Right lung (tissue), 5 donors: ENCODE results near the gene CFDP1. TPM values are rescaled to one million over a fixed set of nuclear protein-coding genes. Genes with fewer than 3 reads are reported as not detected.
"Not testable (repeated sequence)": the region's sequence is repeated elsewhere in the genome, so short reads cannot be mapped to it uniquely, and the experiment has no call there.

Experiments used
- DNase-seq, 2 donors: peaks; one replicate each; pipeline ENCODE4 v3.0.0-alpha.2; 2013
- polyA plus RNA-seq, 5 donors: library from polyadenylated mRNA; unstranded; fragments of 120-200 nt; gene quantifications; one replicate each; pipeline versions ENCODE4 v1.2.1 to v1.2.3, GENCODE V29; 2013; ENCODE audit warnings: inconsistent platforms in 1 of 5, low replicate concordance in 1 of 5; ENCODE audit not compliant: insufficient read length in 5 of 5, insufficient read depth in 1 of 5

CFDP1 gene
- polyA plus RNA-seq, 5 donors: 139 to 173 (median 147) TPM

DNA sequence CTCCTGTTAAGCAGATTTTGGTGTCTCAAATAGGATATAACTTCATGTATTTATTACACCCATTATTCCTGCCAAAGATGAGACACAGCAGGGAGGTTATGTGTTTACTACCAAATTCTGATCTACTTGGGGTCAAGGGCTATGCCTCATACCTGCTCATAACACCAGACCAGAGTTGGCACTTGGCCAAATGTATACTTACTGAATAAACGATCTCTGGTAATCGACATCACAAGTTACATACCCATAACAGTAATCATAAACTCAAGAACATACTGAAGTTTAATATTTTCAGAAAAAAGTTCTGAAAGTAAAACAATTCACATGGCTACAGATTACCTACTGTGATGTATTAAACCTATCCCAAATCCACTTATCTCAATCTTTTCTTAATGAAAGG, 28.3 kb upstream of the CFDP1 start:
- DNase-seq: no peak

DNA sequence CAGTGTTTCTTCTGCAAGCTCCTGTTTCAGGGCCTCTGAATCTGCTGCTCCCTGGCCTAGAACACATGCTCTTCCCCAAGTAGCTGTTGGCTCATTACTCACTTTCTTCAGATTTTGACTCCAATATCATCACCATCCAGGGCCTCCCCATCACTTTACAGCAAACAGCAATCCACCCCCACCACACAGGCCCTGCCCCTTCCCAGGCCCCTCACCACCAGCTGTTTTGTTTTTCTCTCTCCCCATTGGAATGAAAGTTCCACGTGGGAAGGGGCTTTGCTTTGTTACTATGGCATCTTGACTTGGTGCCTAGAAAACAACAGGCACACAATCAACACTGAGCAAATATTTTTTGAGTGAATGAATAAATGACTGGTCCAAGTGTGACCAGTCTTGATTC, 27.1 kb upstream of the CFDP1 start:
- peak; percentile 90 to 94 for DNase-seq

DNA sequence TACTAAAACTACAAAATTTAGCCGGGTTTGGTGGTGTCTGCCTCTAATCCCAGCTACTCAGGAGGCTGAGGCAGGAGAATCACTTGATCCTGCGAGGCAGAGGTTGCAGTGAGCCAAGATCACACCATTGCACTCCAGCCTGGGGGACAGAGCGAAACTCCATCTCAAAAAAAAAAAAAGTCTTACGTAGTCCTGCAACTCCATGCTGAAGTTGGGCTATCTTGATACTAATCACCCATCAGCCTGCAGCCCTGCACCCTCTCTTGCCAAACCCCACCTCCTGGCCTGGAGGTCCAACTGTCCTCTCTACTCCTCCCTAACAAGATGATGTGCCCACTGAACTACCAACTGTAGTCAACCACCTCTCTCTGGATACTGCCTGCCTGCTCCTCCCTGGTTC, 26.4 kb upstream of the CFDP1 start:
- DNase-seq: no peak

DNA sequence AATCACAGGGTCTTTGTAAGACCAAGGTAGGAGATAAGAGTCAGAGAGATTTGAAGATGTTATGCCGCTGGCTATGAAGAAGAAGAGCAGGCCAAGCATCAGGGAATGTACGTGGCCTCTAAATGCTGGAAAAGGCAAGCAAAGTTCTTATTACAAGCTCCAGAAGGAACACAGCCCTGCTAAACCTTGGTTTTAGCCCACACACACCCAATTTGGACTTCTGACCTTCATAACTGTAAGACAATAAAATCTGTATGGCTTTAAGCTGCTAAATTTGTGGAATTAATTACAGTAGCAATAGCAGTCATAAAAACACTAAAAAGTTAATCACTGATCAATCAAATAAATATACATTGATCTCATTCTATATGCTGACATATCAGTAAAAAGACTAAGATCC, 25.1 kb upstream of the CFDP1 start:
- no peak for DNase-seq

DNA sequence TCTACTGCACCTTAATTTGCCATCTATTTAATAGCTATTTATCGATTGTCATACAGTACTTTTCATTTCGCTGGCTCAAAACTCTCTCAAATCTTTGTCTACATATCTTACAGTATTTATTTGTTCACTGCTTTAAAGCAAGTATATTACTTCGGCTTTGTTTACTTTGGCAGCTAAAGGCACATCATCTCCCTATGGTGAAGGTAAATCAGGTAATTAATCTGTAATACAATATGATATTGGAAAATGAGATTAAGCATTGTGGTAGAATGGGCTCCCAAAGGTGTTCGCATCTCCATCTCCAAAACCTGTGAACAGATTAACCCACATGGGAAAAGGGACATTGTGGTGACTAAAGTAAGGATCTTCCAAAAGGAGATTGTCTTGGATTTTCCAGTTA, 24.7 kb upstream of the CFDP1 start:
- no peak for DNase-seq

DNA sequence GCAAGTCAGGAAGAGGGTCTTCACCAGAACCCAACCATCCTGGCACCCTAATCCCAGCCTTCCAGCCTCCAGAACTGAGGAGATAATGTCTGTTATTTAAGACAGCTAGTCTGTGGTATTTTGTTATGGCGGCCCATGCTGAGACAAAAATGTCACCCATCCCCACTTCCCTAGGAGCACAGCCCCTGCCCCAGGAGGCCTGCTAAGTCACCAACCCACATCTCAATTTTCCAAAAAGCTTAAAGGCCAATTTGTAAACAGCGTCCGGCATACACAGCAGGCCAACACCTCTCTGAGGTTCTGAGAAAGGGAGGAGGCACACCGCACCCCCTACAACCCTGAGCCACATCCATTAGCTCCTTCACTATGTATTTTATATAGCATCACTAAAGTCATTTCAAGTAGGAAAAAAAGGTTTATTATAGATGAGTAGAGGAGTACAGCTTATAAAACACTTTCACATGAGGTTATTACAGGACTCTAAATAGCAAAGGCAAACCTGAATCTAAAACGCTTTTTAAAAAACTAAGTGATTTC, 24.2 kb upstream of the CFDP1 start:
- DNase-seq: no peak

DNA sequence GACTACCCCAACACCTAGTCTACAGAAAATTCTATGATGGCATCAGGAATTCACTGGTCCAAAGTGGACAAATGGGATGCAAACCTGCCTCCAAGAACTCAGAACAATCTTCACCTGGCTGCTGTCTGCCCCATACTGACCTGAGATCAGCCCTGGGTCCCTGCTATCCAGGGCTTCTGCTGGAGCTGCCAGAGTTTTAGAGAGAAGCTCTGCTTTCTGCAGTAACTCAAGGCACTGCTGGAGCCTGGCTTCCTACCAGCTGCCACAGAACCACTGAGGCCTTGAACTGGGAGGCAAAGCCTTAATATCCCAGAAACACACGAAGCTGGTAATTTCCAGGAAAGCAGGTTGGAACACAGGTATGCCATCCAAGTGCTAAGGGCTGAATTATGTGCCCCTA, 23.7 kb upstream of the CFDP1 start:
- DNase-seq: no peak

DNA sequence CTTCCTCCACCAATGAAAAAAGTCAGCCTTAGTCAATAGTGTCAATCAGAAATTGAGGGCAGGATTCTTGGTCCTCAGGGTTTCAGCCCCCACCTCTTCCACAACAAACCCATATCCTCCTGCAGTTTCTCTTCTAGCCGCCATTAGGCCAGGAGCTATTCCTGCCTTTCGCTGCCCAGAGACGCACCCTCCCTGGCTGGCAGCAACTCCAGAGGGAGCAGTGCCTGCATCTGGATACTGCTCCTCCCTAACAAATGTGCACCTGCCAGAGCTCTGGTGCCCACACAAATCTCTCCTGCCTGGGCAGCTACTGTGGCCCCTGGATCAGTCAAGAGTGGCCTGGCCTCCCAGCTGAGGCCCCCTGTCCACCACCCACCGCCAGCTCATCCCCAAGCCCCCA, 23.2 kb upstream of the CFDP1 start:
- DNase-seq: not testable (repeated sequence)

DNA sequence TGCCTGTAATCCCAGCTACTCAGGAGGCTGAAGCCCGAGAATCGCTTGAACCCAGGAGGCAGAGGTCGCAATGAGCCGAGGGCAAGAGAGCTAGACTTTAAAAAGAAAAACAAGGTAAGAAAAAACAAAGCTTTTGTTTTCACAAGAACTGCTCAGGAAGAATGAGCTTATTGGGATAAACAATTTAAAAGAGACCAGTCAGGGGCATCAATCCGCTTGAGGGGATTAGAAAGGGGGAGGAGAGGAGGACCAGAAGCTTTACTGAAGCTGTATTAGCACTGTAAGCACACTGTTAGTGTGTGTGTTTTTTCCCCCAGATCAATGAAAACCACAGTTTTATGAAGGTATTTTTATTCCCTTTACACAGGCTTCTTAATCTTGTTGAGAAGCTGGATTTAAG, 22.4 kb upstream of the CFDP1 start:
- no peak for DNase-seq

DNA sequence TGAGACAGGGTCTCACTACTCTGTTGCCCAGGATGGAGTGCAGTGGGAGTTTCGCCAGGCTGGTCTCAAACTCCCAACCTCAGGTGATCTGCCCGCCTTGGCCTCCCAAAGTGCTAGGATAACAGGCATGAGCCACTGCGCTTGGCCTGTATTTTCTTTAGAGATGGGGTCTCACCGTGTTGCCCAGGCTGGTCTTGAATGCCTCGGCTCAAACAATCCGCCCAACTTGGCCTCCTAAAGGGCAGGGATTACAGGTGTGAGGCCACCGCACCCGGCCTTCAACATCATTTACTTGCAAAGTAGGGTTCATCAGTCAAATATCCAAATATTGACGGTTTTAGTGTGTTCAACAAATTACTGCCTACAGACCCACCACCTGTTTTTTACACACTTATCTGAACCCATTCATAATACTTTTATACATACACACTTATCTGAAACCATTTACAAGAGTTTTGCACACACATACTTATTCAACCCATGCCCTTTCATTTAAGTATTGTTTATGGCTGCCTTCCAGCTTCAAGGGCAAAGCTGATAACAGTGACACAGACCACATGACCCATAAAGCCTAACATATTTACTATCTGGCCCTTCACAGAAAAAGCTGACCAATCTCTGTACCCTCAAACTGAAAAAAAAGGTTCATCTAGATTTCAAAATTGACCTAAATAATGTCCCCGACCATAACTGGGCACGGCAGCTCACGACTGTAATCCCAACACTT, 19.3 kb upstream of the CFDP1 start:
- DNase-seq: no peak

DNA sequence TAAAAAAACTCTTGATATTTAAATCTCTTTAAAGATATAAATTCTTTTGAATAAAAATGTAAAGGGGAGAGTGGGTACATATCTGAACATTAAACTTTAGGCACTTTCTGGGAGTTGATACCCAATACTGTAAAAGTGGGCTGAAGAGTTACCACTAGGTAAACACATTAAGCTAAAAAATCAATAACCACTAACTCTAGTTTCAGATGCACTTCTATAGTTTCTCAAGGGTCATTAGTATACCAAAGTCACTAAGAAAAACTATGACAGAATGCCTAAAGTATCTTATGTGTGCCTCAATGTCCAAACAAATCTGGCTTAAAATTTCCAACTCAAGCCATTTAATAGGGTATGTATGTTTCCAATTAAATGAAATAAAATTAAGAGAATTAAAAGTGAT, 13.1 kb upstream of the CFDP1 start:
- DNase-seq: no peak

DNA sequence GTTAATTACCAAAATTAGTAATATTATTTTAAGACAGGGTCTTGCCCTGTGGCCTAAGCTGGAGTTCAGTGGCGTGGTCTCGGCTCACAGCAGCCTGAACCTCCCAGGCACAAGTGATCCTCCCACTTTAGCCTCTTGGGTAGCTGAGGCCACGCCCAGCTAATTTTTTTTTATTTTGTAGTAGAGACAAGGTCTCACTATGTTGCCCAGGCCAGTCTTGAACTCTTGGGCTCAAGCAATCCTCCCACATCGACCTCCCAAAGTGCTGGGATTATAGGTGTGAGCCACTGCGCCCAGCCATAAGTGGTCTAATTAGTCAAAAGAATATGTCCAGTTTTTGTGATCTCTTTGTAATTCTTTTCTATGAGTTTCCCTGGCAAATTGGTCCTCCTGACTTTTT, 12.0 kb upstream of the CFDP1 start:
- DNase-seq: no peak

DNA sequence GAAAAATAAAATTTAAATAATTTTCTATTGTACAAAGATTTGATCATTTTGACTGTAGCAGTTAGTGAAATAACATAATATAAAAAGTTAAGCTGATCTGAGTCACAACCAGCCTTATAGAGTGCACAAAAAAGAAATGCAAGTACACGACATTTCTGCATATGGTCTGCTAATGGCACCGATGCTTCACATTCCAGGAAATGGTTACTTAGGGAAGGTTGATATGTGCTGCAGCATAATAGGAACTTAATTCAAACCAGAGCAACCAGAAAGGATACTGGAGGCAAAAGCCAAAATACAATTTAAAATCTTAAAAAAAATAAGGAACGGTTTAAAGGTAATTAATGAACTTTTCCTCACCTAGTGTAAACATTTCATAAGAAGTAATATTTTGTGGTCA, 10.0 kb upstream of the CFDP1 start:
- DNase-seq: no peak

DNA sequence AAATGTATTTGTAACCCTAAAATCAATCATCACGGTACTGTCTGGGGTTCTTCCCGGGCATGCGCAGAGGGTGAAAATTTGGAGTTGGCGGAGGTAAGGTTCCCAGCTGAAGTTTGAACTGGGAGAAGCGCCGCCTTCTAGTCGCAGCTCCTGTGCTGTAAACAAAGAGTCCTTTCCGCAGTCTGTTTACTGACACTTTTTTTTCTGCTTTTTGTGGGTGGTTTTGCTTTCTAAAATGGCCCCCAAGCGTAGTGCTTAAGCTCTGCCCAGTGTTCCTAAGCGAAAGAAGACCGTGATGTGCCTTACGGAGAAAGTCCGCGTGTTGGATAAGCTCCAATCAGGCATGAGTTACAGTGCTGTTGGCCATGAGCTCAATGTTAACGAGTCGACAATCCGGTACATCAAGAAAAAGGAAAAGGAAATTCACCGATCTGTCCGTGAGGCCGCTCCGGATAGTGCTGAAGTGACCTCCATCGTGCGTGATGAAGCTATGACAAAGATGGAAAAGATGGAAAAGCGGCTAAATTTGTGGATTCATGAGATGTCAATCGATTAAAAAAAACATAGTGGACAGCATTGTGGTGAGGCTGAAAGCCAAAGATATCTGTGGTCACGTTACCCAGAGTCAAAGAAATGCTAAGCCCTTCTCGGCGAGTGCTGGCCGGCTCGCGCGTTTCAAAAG, 570 bp upstream of the CFDP1 start:
- peak; percentile 91 to 92 for DNase-seq

DNA sequence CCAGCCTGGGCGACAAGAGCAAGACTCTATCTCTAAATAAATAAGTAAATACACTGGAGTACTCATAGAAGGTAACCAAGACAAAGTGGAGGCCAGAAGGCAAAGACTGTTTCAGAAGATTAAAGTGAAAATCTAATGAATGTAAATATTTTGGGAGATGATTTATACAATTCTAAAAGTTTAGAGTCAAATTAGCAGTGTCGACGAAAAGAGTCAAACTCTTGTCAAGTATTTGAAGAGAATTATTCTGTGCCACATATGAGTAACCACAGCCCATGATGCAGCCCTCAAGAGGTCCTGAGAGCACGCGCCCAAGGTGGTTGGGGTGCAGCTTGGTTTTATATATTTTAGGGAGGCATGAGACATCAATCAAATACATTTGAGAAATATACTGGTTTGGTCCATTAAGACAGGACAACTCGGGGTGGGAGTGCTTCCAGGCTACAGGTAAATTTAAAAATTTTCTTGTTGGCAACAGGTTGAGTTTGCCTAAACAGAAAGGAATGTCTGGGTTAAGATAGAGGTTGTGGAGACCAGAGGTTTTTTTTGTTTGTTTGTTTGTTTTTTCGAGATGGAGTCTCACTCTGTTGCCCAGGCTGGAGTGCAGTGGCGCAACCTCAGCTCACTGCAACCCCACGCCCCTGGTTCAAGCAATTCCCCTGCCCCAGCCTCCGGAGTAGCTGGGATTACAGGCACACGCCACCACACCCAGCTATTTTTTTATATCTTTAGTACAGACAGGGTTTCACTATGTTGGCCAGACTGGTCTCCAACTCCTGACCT, 3.5 kb downstream of the CFDP1 start:
- DNase-seq: no peak

DNA sequence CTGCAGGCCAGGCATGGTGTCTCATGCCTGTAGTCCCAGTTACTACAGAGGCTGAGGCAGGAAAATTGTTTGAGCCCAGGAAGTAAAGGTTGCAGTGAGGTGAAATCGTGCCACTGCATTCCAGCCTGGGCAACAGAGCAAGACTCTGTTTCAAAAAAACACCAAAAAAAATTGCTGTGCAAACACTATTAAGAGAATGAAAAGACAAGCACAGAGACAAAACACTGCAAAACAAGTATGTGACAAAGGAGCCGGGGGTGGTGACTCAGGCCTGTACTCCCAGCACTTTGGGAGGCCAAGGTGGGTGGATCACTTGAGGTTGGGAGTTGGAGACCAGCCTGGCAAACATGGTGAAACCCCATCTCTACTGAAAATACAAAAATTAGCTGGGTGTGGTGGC, 6.8 kb downstream of the CFDP1 start:
- not testable (repeated sequence) for DNase-seq

DNA sequence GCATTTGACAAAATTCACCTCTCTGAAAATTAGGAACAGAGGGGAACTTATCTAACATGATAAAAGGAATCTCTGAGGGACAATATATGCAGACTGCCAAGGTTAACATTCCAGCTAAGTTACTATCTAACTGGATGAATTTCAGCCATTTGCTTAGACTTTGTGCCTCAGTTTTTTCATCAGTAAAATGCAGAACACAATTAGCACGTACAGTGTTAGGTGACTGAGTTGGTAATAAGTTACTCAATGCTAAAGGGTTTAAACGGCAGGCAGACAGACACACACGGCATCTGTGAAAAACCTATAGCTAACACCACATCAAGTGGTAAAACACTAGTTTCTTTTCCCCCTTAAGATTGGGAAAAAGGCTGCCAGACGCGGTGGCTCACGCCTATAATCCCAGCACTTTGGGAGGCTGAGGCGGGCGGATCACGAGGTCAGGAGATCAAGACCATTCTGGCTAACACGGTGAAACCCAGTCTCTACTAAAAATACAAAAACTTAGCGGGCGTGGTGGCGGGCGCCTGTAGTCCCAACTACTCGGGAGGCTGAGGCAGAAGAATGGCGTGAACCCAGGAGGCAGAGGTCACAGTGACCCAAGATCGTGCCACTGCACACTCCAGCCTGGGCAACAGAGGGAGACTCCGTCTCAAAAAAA, 9.1 kb downstream of the CFDP1 start:
- DNase-seq: not testable (repeated sequence)

DNA sequence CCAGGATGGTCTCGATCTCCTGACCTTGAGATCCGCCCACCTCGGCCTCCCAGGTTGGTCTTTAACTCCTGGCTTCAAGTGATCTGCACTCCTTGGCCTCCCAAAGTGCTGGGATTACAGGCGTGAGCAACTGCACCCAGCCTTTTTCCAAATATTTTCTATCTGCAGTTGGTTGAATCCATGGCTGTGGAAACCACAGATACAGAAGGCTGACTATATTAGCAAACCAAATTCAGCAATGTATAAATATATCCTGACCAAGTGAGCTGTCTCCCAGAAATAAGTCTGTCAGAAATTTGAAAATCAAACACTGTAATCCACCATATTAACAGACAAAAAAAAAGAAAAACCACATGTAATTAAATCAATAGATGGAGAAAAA, 9.6 kb downstream of the CFDP1 start:
- no peak for DNase-seq

DNA sequence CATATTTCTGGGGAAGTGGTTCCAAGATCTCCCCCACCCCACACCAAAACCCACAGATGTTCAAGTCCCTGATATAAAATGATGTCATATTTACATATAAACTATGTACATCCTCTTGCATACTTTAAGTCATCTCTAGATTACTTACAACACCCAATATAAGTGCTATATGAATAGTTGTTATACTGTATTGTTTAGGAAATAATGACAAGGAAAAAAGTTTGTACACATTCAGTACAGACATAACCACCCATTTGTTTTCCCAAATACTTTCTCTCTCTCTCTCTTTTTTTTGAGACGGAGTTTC, 11.5 kb downstream of the CFDP1 start:
- DNase-seq: no peak

DNA sequence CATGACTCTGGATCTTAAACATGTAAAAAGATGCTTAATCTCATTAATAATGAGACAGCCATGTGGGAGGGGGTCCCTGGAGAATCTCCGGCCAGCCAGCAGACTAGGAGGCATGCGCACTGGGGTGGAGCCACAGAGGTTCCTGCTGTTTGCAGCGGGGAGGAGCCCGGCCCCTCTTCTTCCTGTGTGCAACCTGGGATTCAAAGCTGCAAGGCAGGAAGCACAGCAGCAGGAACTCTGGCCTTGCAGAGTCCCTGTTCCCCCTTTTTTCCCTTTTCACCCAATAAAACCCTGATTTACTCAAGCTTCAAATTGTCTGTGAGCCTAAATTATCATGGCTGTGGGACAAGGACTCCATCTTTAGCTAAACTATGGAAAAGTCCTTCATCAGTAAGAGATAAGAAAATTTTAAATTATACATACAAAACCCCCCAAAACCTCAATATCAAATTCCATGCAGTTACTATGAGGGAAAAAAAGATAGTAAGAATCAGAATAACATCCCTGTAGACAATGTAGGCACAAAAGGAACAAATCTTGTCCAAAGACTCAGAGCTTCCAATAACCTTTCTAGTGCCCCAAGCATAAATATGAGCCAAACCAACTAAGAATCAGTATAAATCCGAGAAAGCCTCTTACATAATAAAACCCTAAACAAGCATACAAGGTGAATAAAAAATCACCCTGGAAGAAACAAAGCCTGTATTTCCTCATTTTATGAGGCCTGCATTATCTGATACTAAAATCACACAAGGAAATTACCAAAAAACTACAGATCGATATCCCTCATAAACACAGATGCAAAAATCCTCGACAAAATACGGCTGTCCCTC, 12.1 kb downstream of the CFDP1 start:
- no peak for DNase-seq

DNA sequence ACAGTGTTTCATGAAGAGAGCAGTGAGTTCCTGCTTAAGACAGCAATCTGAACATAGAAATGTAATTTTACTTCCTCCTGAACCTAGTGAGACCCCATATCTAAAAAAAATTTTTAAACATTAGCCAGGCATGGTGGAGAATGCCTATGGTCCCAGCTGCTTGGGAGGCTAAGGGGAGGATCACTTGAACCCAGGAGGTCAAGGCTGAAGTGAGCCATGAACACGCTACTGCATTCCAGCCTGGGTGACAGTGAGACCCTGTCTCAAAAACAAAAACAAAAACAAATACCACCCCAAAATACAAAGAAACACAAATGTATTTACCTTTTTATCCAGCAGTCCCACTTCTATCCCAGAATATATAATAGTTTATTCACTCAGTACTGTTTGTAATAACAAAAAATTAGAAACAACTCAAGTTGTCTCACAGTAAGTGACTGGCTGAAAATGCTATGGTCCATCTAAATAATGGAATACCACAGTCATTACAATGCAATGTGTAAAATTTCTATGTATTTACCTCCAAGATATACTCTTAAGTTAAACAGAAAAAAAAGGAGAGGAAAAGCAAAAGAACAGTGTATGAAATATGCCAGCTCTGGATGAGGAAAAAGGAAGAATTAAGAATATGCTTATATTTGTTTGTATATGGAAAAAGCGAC, 16.3 kb downstream of the CFDP1 start:
- DNase-seq: no peak
